ENCODE data around the gene CMPK1. TPM values are rescaled to one million over a fixed set of nuclear protein-coding genes. Genes with fewer than 3 reads are reported as not detected.
"Not testable (repeated sequence)": the region's sequence is repeated elsewhere in the genome, so short reads cannot be mapped to it uniquely, and the experiment has no call there.

The CMPK1 gene
- total and polyA plus RNA-seq, 2 donors (not counting 3 experiments of a cell fraction or from before 2014, with no cell fraction given), result 16.4 to 79.6 TPM

DNA sequence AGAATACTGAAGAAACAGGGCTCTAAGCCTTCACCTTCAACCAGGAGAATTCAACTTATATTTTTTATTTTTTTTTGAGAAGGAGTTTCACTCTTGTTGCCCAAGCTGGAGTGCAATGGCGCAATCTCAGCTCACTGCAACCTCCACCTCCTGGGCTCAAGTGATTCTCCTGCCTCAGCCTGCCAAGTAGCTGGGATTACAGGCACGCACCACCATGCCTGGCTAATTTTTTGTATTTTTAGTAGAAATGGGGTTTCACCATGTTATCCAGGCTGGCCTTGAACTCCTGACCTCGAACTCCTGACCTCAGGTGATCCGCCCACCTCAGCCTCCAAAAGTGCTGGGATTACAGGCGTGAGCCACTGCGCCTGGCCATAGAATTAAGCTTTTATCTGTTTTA is 38.7 kb upstream of the CMPK1 start:
- intact Hi-C loops (cut with micrococcal nuclease), result loop anchor here (5.0 kb wide), 1 partner anchor 82 kb away; no protein-coding TSS in a partner anchor
- H3K9me1 ChIP-seq (replicated peaks; ENCODE audit: control insufficient read depth, extremely low read depth, insufficient read depth, low read length); BruUV-seq (replicated peaks); H2AFZ ChIP-seq (ENCODE audit: low read depth, low read length); H3K9ac ChIP-seq (replicated peaks; ENCODE audit: extremely low read depth, insufficient read depth, low read length); H3K4me1 ChIP-seq (ENCODE audit: control insufficient read depth, extremely low read depth, insufficient read depth, low read length); H3K4me3 ChIP-seq (replicated peaks in 1 of 3; ENCODE audit: insufficient read depth in 1 of 3, low read depth in 1 of 3, low read length in 3 of 3); H3K27ac ChIP-seq (ENCODE audit: insufficient read depth, low read depth, low read length); FAIRE-seq; H4K20me1 ChIP-seq (replicated peaks; ENCODE audit: control insufficient read depth, extremely low read depth, insufficient read depth, low read length); H3K4me2 ChIP-seq (ENCODE audit: insufficient read depth, low read length); H3K79me2 ChIP-seq (ENCODE audit: control insufficient read depth, insufficient read depth, low read length); H3K9me3 ChIP-seq (replicated peaks; ENCODE audit: control insufficient read depth, insufficient read depth, low read length); DNase-seq (ENCODE audit: low read depth, low spot score); POLR2A ChIA-PET; dilution Hi-C loops (cut with MboI; ENCODE audit: extremely low pct_ligation_motif_present, low sequenced_read_pairs); H3K27me3 ChIP-seq (ENCODE audit: control insufficient read depth in 2 of 2, insufficient read depth in 2 of 2, low read length in 2 of 2): not testable (repeated sequence)
- peaks cover 0 to 20% of the 10 kb centered on the region in 2 experiments for H3K36me3 ChIP-seq (ENCODE audit: control insufficient read depth in 2 of 2, extremely low read depth in 1 of 2, insufficient read depth in 2 of 2, low read length in 2 of 2)
- CTCF ChIA-PET, result interaction anchor here (1.1 kb wide), 1 partner anchor 116 kb away, joined by 4 read pairs; no protein-coding TSS in a partner anchor

DNA sequence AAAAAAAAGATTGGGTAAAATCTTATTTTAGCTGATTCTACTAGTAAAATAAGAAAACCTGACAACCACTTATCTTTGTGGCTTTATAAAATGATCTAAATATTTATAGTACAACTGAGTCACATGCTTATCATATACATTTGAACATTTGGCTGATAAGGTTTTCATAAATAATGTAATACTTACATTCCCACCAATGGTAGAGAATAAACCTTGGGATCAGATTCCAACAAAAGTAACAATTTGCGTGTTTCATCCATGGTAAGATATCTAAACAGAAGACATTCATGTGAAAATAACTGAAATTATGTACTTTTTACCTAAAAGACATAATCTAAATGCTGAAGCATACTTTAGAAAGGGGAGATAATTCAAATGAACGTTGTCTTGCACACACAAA is 38.0 kb upstream of the CMPK1 start:
- intact Hi-C loops (cut with micrococcal nuclease), result loop anchor here (5.0 kb wide), 1 partner anchor 82 kb away; no protein-coding TSS in a partner anchor
- peaks cover 0 to 20% of the 10 kb centered on the region in 2 experiments for H3K36me3 ChIP-seq (ENCODE audit: control insufficient read depth in 2 of 2, extremely low read depth in 1 of 2, insufficient read depth in 2 of 2, low read length in 2 of 2)

More for the DNA sequence above, 38.0 kb upstream of the CMPK1 start:
- no peak overlapping the region for H3K4me2 ChIP-seq (ENCODE audit: insufficient read depth, low read length)
- no peak for FAIRE-seq
- H3K4me3 ChIP-seq (replicated peaks in 1 of 3; ENCODE audit: insufficient read depth in 1 of 3, low read depth in 1 of 3, low read length in 3 of 3), result no peak overlapping the region
- no peaks in the 10 kb centered on the region for H3K79me2 ChIP-seq (ENCODE audit: control insufficient read depth, insufficient read depth, low read length)
- H3K9me1 ChIP-seq (replicated peaks; ENCODE audit: control insufficient read depth, extremely low read depth, insufficient read depth, low read length), result no peaks in the 10 kb centered on the region
- POLR2A ChIA-PET, result no interaction called here
- no peaks in the 10 kb centered on the region for H4K20me1 ChIP-seq (replicated peaks; ENCODE audit: control insufficient read depth, extremely low read depth, insufficient read depth, low read length)
- CTCF ChIA-PET, result no interaction called here
- no peak overlapping the region for H2AFZ ChIP-seq (ENCODE audit: low read depth, low read length)
- no peaks in the 10 kb centered on the region for H3K9me3 ChIP-seq (replicated peaks; ENCODE audit: control insufficient read depth, insufficient read depth, low read length)
- TF ChIP-seq EZH2 (IDR thresholded peaks at IDR 0.05; ENCODE audit: borderline replicate concordance, low read depth, low read length, severe bottlenecking) (no peak), MYC (IDR thresholded peaks at IDR 0.05; ENCODE audit: low read depth, low read length) (no peak), FOS (IDR thresholded peaks at IDR 0.05; ENCODE audit: borderline replicate concordance, insufficient read depth, low read length) (no peak)
- TF ChIP-seq, protein P1, sequence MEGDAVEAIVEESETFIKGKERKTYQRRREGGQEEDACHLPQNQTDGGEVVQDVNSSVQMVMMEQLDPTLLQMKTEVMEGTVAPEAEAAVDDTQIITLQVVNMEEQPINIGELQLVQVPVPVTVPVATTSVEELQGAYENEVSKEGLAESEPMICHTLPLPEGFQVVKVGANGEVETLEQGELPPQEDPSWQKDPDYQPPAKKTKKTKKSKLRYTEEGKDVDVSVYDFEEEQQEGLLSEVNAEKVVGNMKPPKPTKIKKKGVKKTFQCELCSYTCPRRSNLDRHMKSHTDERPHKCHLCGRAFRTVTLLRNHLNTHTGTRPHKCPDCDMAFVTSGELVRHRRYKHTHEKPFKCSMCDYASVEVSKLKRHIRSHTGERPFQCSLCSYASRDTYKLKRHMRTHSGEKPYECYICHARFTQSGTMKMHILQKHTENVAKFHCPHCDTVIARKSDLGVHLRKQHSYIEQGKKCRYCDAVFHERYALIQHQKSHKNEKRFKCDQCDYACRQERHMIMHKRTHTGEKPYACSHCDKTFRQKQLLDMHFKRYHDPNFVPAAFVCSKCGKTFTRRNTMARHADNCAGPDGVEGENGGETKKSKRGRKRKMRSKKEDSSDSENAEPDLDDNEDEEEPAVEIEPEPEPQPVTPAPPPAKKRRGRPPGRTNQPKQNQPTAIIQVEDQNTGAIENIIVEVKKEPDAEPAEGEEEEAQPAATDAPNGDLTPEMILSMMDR (IDR thresholded peaks at IDR 0.05; ENCODE audit: extremely low read depth in 1 of 2, insufficient read depth in 1 of 2, low read depth in 1 of 2, low read length in 2 of 2), result no peak
- BruUV-seq (replicated peaks), result no TSS peak
- DNase-seq (ENCODE audit: low read depth, low spot score), result no peak
- dilution Hi-C loops (cut with MboI; ENCODE audit: extremely low pct_ligation_motif_present, low sequenced_read_pairs), result no loop called here
- no peak overlapping the region for H3K27ac ChIP-seq (ENCODE audit: insufficient read depth, low read depth, low read length)
- no peak overlapping the region for H3K9ac ChIP-seq (replicated peaks; ENCODE audit: extremely low read depth, insufficient read depth, low read length)
- H3K4me1 ChIP-seq (ENCODE audit: control insufficient read depth, extremely low read depth, insufficient read depth, low read length), result no peaks in the 10 kb centered on the region
- no peaks in the 10 kb centered on the region for H3K27me3 ChIP-seq (ENCODE audit: control insufficient read depth in 2 of 2, insufficient read depth in 2 of 2, low read length in 2 of 2)
